Uterus (tissue), 2 donors: ENCODE data around the gene VWA7.

Experiments
- CTCF ChIP-seq, 4 experiments: fragments of 200-600 bp in 2 of 4; fragments of 450-650 bp in 2 of 4; sonication (generic) in 2 of 4; IDR thresholded peaks; one replicate each; pipeline ENCODE4 v1.5.1; 2016 to 2019; ENCODE audit warnings: antibody characterized with exemption in 4 of 4, mild to moderate bottlenecking in 2 of 4, moderate library complexity in 1 of 4
- POLR2A ChIP-seq, 2 donors: fragments of 450-650 bp; IDR thresholded peaks; one replicate each; pipeline ENCODE4 v1.6.1; 2016; ENCODE audit warnings: antibody characterized with exemption in 2 of 2, mild to moderate bottlenecking in 1 of 2, moderate library complexity in 1 of 2

DNA sequence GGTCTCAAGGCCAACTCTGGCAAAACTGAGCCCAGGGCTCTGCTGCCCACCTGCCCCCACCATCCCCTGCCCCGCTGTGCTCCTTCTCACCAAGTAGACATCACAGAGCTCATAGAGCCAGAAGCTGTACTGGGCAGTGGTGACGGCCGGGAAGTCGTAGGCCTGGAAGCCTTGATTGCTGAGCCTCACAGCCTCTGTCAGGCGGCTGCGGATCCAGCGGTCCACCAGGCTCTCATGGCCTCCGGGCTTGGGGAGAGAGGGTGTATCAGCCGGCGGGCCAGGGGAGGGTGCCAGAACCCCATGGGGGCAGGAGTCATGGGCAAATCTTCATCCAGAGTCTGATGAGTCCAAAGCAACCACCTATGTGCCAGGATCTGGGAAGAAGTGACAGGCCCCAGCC, 2.8 kb upstream of the VWA7 start:
- TF ChIP-seq CTCF (IDR thresholded peaks at IDR 0.05) (no peak), POLR2A (IDR thresholded peaks at IDR 0.05) (no peak)
